BLaER1 treated with 17β-estradiol and CSF1 and Interleukin-3, amounts not matched to agents 10 nM and 100 nM (cell line): ENCODE results near the gene SLAIN2.
A peak's percentile ranks its signal among the peaks of the same experiment; 100 is the strongest.

Experiments
- H3K27ac ChIP-seq, 11 experiments: shearing (Covaris generic); formaldehyde crosslinking; 2 replicates each; pipeline ENCODE4 v1.8.1; 2022
- H3K27me3 ChIP-seq, 11 experiments: shearing (Covaris generic); formaldehyde crosslinking; 2 replicates each; pipeline ENCODE4 v1.8.1; 2022
- H3K36me3 ChIP-seq, 11 experiments: shearing (Covaris generic); formaldehyde crosslinking; 2 replicates each; pipeline ENCODE4 v1.8.1; 2022
- H3K4me1 ChIP-seq, 10 experiments: shearing (Covaris generic); formaldehyde crosslinking; 2 replicates each; pipeline ENCODE4 v1.8.1; 2022
- H3K4me2 ChIP-seq, 11 experiments: shearing (Covaris generic); formaldehyde crosslinking; 2 replicates each; pipeline ENCODE4 v1.8.1; 2022
- H3K4me3 ChIP-seq, 10 experiments: shearing (Covaris generic); formaldehyde crosslinking; 2 replicates each; pipeline ENCODE4 v1.8.1; 2022
- H3K9ac ChIP-seq, 11 experiments: shearing (Covaris generic); formaldehyde crosslinking; 2 replicates each; pipeline ENCODE4 v1.8.1; 2022
- H3K9me3 ChIP-seq, 11 experiments: shearing (Covaris generic); formaldehyde crosslinking; replicated peaks in 1 of 11; 2 replicates each; pipeline ENCODE4 v1.8.1; 2022
- H4K20me1 ChIP-seq, 11 experiments: shearing (Covaris generic); formaldehyde crosslinking; 2 replicates each; pipeline ENCODE4 v1.8.1; 2022
- Cebpa-rat ChIP-seq, 11 experiments: shearing (Covaris generic); IDR thresholded peaks; 2 replicates each; pipeline ENCODE4 v1.8.1; 2022

Gene SLAIN2

GRCh38 chr4:48350871-48351270 is 9.5 kb downstream of the SLAIN2 start:
- H3K27me3 ChIP-seq: no peaks in the 10 kb centered on the region
- no peak overlapping the region for H3K9ac ChIP-seq
- no peak overlapping the region for H3K4me3 ChIP-seq
- peaks cover 3 to 95% (median 50%) of the 10 kb centered on the region in 11 experiments; a peak in 14 of 22 replicates for H4K20me1 ChIP-seq
- no peak overlapping the region for H3K4me2 ChIP-seq
- H3K27ac ChIP-seq: no peak overlapping the region
- no peak for TF ChIP-seq Cebpa-rat (IDR thresholded peaks at IDR 0.05)
- H3K36me3 ChIP-seq: peaks cover 14 to 31% (median 25%) of the 10 kb centered on the region in 11 experiments
- H3K9me3 ChIP-seq: peaks cover 21 to 36% (median 31%) of the 10 kb centered on the region in 11 experiments
- H3K4me1 ChIP-seq: peaks cover 0 to 21% (median 6%) of the 10 kb centered on the region in 10 experiments; a peak in 8 of 20 replicates

- H3K27me3 ChIP-seq: no peaks in the 10 kb centered on the region
- peaks cover 21 to 36% (median 32%) of the 10 kb centered on the region in 11 experiments for H3K36me3 ChIP-seq
- no peak for TF ChIP-seq Cebpa-rat (IDR thresholded peaks at IDR 0.05)
- H3K4me2 ChIP-seq: no peak overlapping the region
- peaks cover 0 to 9% (median 0%) of the 10 kb centered on the region in 10 experiments; a peak in 2 of 20 replicates for H3K4me1 ChIP-seq
- no peak overlapping the region for H3K9ac ChIP-seq
- H3K4me3 ChIP-seq: no peak overlapping the region
- peaks cover 21 to 36% (median 31%) of the 10 kb centered on the region in 11 experiments for H3K9me3 ChIP-seq
- peaks cover 13 to 94% (median 49%) of the 10 kb centered on the region in 11 experiments; a peak in 17 of 22 replicates for H4K20me1 ChIP-seq
- no peak overlapping the region for H3K27ac ChIP-seq
Observed at GRCh38 chr4:48352793-48353192, 11.5 kb downstream of the SLAIN2 start.

- Histone ChIP-seq H3K4me3 (no peak overlapping the region), H3K4me2 (no peak overlapping the region), H3K27me3 (no peaks in the 10 kb centered on the region), H3K27ac (no peak overlapping the region), H3K36me3 (peaks cover 25 to 42% (median 37%) of the 10 kb centered on the region in 11 experiments), H3K4me1 (peaks cover 0 to 15% (median 0%) of the 10 kb centered on the region in 10 experiments; a peak in 5 of 20 replicates), H3K9me3 (peaks cover 18 to 23% (median 19%) of the 10 kb centered on the region in 11 experiments), H4K20me1 (peaks cover 11 to 84% (median 47%) of the 10 kb centered on the region in 11 experiments; a peak in 17 of 22 replicates), H3K9ac (no peak overlapping the region)
- TF ChIP-seq Cebpa-rat (IDR thresholded peaks at IDR 0.05): no peak
Observed at GRCh38 chr4:48356355-48356754, 15.0 kb downstream of the SLAIN2 start.

GRCh38 chr4:48360285-48361011 is 19.1 kb downstream of the SLAIN2 start:
- H3K9me3 ChIP-seq: peaks cover 0 to 18% (median 11%) of the 10 kb centered on the region in 11 experiments; a peak in 16 of 22 replicates
- H3K4me3 ChIP-seq: no peak overlapping the region
- no peak overlapping the region for H3K9ac ChIP-seq
- H3K27ac ChIP-seq: no peak overlapping the region
- peaks cover 0 to 19% (median 0%) of the 10 kb centered on the region in 10 experiments; a peak in 5 of 20 replicates for H3K4me1 ChIP-seq
- peaks cover 8 to 57% (median 31%) of the 10 kb centered on the region in 11 experiments; a peak in 15 of 22 replicates for H4K20me1 ChIP-seq
- H3K36me3 ChIP-seq: peaks cover 12 to 25% (median 19%) of the 10 kb centered on the region in 11 experiments; a peak in 19 of 22 replicates
- peak overlapping the region in 2 of 11 experiments; percentile 23; a peak in 1 of 22 replicates for H3K4me2 ChIP-seq
- TF ChIP-seq Cebpa-rat (IDR thresholded peaks at IDR 0.05): no peak
- H3K27me3 ChIP-seq: no peaks in the 10 kb centered on the region

GRCh38 chr4:48361012-48361400 is 19.7 kb downstream of the SLAIN2 start:
- TF ChIP-seq Cebpa-rat (IDR thresholded peaks at IDR 0.05): no peak
- Histone ChIP-seq H3K4me2 (peak overlapping the region in 2 of 11 experiments; percentile 23; a peak in 3 of 22 replicates), H3K9ac (no peak overlapping the region), H4K20me1 (peaks cover 6 to 59% (median 32%) of the 10 kb centered on the region in 11 experiments; a peak in 15 of 22 replicates), H3K4me1 (peaks cover 0 to 19% (median 0%) of the 10 kb centered on the region in 10 experiments; a peak in 5 of 20 replicates), H3K27me3 (no peaks in the 10 kb centered on the region), H3K36me3 (peaks cover 13 to 28% (median 19%) of the 10 kb centered on the region in 11 experiments; a peak in 19 of 22 replicates), H3K4me3 (no peak overlapping the region), H3K9me3 (peaks cover 0 to 21% (median 15%) of the 10 kb centered on the region in 11 experiments; a peak in 16 of 22 replicates), H3K27ac (no peak overlapping the region)

GRCh38 chr4:48366611-48367010 is 25.3 kb downstream of the SLAIN2 start:
- H3K4me3 ChIP-seq: no peak overlapping the region
- no peaks in the 10 kb centered on the region for H3K27me3 ChIP-seq
- H3K36me3 ChIP-seq: peaks cover 0 to 19% (median 7%) of the 10 kb centered on the region in 11 experiments; a peak in 12 of 22 replicates
- H3K9ac ChIP-seq: no peak overlapping the region
- TF ChIP-seq Cebpa-rat (IDR thresholded peaks at IDR 0.05): no peak
- peaks cover 0 to 21% (median 15%) of the 10 kb centered on the region in 11 experiments; a peak in 16 of 22 replicates for H3K9me3 ChIP-seq
- no peak overlapping the region for H3K27ac ChIP-seq
- H3K4me2 ChIP-seq: no peak overlapping the region
- H3K4me1 ChIP-seq: peaks cover 0 to 26% (median 10%) of the 10 kb centered on the region in 10 experiments; a peak in 16 of 20 replicates
- peaks cover 0 to 67% (median 15%) of the 10 kb centered on the region in 11 experiments; a peak in 12 of 22 replicates for H4K20me1 ChIP-seq

- peaks cover 0 to 63% (median 15%) of the 10 kb centered on the region in 11 experiments; a peak in 12 of 22 replicates for H4K20me1 ChIP-seq
- peaks cover 0 to 21% (median 13%) of the 10 kb centered on the region in 11 experiments; a peak in 16 of 22 replicates for H3K9me3 ChIP-seq
- H3K36me3 ChIP-seq: peaks cover 0 to 21% (median 8%) of the 10 kb centered on the region in 11 experiments; a peak in 14 of 22 replicates
- no peak overlapping the region for H3K4me3 ChIP-seq
- TF ChIP-seq Cebpa-rat (IDR thresholded peaks at IDR 0.05): no peak
- H3K4me1 ChIP-seq: peaks cover 0 to 25% (median 10%) of the 10 kb centered on the region in 10 experiments; a peak in 16 of 20 replicates
- H3K27ac ChIP-seq: no peak overlapping the region
- H3K4me2 ChIP-seq: no peak overlapping the region
- H3K9ac ChIP-seq: no peak overlapping the region
- H3K27me3 ChIP-seq: no peaks in the 10 kb centered on the region
Observed at GRCh38 chr4:48367016-48367415, 25.7 kb downstream of the SLAIN2 start.

GRCh38 chr4:48368389-48368788 is 27.1 kb downstream of the SLAIN2 start:
- no peak for TF ChIP-seq Cebpa-rat (IDR thresholded peaks at IDR 0.05)
- H3K4me1 ChIP-seq: peaks cover 0 to 25% (median 10%) of the 10 kb centered on the region in 10 experiments; a peak in 16 of 20 replicates

More at GRCh38 chr4:48368389-48368788, 27.1 kb downstream of the SLAIN2 start:
- Histone ChIP-seq H3K9me3 (peaks cover 0 to 16% (median 9%) of the 10 kb centered on the region in 11 experiments; a peak in 13 of 22 replicates), H3K4me3 (no peak overlapping the region), H3K27ac (no peak overlapping the region), H3K4me2 (no peak overlapping the region), H3K36me3 (peaks cover 0 to 29% (median 17%) of the 10 kb centered on the region in 11 experiments; a peak in 19 of 22 replicates), H3K9ac (no peak overlapping the region), H4K20me1 (peaks cover 0 to 71% (median 15%) of the 10 kb centered on the region in 11 experiments; a peak in 12 of 22 replicates), H3K27me3 (no peaks in the 10 kb centered on the region)
